HPDE6-E6E7 (cell line): ENCODE results near the gene CDHR2.
"Not testable (repeated sequence)": the region's sequence is repeated elsewhere in the genome, so short reads cannot be mapped to it uniquely, and the experiment has no call there.

Source experiments
- DNase-seq: peaks from one replicate; pipeline ENCODE4 v3.0.0; 2011; ENCODE audit warnings: missing footprints; ENCODE audit errors: extremely low spot score

The CDHR2 gene

DNA sequence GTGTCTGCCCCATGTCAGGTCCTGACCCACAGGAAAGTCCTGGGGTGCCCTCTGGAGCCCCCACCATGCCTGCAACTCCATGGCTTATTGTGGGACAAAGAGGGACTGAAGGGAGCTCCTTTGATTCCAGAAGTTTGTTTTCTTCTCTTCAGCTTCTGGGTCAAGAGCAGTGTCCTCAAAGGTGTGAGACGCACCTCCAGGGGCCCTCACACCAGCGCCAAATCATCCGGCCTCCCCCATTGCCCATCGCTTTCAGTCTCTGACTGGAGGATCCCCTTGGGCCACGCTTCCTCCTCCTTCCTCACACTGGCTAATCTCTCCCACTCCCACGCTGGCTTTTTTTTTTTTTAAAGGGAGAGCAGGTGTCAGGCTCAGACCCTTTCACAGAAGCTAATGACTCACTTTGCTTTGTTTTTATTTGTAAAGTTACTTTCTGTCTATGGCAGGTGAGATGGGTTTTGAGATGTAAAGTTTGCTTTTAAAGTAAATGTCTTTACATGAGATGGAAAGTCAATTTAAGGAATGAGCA is 16.7 kb downstream of the CDHR2 start:
- no peak for DNase-seq

GRCh38 chr5:176568657-176569056 is 19.5 kb downstream of the CDHR2 start:
- DNase-seq = no peak

GRCh38 chr5:176570044-176570443 is 20.9 kb downstream of the CDHR2 start:
- no peak for DNase-seq

- DNase-seq = peak; percentile 34
These were observed 24.6 kb downstream of the CDHR2 start for GRCh38 chr5:176573564-176574296.

DNA sequence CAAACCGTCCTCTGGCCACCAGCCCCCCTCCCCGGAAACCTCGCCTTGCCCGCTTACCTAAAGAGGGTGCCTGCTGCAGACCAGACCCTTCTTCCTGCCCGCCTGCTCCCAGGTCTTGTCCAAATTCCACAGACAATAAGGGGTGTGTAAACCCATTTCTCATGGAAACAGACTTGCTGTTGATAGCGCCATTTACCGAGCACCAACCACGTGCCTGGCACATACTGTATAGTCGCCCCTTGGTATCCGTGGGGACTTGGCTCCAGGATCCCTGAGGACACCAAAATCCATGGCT is 25.1 kb downstream of the CDHR2 start:
- no peak for DNase-seq

- DNase-seq = no peak
These were observed 25.9 kb downstream of the CDHR2 start for GRCh38 chr5:176575066-176575465.

DNA sequence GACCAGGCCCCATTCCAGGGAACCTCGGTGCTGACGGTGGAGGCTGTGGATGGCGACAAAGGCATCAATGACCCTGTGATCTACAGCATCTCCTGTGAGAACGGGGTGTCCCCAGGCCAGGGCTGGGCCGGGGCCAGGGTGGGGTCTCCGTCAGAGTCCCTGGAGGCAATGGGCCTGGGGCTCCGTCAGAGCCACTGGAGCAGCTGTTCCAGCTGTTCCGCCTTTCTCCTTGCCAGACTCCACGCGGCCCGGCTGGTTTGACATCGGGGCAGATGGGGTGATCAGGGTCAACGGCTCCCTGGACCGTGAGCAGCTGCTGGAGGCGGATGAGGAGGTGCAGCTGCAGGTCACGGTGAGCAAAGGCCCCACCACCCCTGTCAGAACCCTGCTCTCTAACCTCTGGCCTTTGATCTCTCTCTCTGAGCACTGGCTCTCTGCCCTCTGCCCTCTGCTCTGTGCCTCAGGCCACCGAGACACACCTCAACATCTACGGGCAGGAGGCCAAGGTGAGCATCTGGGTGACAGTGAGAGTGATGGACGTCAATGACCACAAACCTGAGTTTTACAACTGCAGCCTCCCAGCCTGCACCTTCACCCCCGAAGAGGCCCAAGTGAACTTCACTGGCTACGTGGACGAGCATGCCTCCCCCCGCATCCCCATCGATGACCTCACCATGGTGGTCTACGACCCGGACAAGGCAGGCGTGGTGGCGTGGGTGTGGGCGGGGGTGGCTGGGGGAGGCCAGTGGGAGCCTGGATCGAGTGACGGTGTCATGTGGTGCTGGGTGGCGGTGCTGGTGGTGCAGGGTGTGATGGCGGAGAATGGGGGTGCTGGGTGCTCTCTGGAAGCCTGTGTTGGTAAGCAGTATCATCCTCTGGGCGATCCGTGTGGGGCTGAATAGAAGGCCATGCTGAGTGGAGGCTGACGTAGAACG is 26.6 kb downstream of the CDHR2 start:
- no peak for DNase-seq

- DNase-seq = no peak
These were observed 28.4 kb downstream of the CDHR2 start for GRCh38 chr5:176577312-176578176.

DNA sequence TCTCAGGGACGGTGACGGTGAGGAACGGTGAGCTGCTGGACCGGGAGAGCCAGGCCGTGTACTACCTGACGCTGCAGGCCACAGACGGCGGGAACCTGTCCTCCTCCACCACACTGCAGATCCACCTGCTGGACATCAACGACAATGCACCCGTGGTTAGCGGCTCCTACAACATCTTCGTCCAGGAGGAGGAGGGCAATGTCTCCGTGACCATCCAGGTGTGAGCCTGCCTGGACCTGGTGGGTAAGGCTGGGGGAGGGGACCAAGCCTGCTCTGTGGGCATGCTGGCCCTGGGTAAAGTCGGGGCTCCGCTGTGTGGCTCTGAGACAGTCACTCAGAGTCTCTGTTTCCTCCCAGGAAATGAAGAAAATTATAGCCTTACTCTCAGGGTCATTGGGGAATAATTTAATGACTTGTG is 29.3 kb downstream of the CDHR2 start:
- DNase-seq = peak; percentile 95

- no peak for DNase-seq
These were observed 30.2 kb downstream of the CDHR2 start for GRCh38 chr5:176579323-176579722.

GRCh38 chr5:176581361-176581760 is 32.2 kb downstream of the CDHR2 start:
- no peak for DNase-seq

DNA sequence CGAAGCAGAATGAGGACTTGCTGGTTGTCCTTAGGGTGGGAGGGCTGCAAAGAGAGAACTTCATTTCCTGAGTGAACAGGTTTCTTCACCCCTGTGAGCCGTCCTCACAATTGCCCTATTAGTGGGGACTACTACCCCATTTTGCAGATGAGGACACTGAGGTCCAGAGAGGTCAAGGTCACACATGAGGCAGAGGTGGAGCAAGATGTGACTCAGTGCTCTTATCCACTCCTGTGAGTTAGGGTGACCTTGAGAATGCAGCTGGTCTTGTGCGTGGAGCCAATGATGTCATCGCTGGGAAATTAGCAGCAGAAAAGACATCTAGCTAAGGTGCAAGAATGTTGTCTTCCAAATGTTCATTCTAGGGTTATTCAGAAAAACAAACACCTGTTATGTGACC is 33.9 kb downstream of the CDHR2 start:
- no peak for DNase-seq

DNA sequence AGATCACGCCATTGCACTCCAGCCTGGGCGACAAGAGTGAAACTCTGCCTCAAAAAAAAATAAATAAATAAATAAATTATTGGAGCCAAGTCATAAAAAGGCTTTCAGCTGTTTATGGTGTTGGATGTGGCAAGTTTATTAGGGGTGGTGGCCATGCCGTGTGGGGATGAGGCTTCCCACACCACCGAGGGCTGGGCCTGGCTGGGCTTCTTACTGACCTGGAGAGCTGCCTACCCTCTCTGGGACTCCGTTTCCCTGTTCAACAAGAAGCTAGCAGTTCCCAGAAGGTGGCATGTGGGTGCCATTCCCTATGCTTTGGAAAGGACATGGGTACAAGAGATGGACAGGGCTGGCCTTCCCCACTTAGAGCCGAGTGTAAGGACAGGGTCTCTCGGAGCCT is 38.3 kb downstream of the CDHR2 start:
- no peak for DNase-seq

- no peak for DNase-seq
These were observed 39.2 kb downstream of the CDHR2 start for GRCh38 chr5:176588297-176588696.

- no peak for DNase-seq
These were observed 40.1 kb downstream of the CDHR2 start for GRCh38 chr5:176589039-176589769.

- DNase-seq = peak; percentile 27
These were observed 41.0 kb downstream of the CDHR2 start for GRCh38 chr5:176590035-176590717.

DNA sequence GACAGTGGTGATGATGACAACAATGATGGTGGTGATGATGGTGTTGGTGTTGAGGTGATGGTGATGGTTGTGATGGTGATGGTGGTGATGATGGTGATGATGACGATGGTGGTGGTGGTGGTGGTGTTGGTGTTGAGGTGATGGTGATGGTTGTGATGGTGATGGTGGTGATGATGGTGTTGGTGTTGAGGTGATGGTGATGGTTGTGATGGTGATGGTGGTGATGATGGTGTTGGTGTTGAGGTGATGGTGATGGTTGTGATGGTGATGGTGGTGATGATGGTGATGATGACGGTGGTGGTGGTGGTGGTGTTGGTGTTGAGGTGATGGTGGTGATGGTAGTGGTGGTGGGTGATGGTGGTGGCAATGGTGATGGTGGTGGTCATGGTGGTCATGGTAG is 42.5 kb downstream of the CDHR2 start:
- not testable (repeated sequence) for DNase-seq

GRCh38 chr5:176592573-176592972 is 43.4 kb downstream of the CDHR2 start:
- no peak for DNase-seq

DNA sequence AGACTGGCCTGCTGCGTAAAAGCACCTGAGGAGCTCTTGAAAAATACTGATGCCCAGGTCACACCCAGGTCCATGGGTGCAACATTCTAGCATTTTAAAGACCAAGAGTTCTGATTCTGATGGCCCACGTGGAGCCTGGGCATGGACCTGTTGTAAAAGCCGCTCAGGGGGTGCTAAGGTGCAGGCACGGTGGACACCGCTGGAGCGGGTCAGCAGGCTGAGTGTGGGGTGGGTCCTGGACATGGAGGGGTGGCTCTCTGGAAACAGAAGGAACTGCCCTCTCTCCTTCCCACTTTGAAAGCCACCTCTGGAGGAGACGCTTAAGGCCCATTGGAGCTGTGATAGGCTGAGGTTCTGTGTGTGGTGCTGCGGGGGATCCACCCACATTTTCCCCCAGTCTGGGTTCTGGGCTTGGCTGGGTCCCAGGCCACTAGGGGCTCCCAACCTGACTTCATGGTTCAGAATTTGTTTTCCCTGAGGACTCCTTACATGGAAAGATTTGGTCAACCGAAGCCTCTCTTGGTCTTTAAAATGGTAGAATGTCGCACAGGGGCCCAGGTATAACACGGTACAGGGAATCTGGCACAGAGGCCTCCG is 44.2 kb downstream of the CDHR2 start:
- no peak for DNase-seq

- no peak for DNase-seq
These were observed 45.4 kb downstream of the CDHR2 start for GRCh38 chr5:176594554-176594953.
